Fibroblast of skin of right biceps (primary cell): ENCODE measurements around the gene MAJIN.

Experiments used
- DNase-seq: peaks from one replicate; pipeline ENCODE4 v3.0.0-alpha.2; 2013

Gene MAJIN

DNA sequence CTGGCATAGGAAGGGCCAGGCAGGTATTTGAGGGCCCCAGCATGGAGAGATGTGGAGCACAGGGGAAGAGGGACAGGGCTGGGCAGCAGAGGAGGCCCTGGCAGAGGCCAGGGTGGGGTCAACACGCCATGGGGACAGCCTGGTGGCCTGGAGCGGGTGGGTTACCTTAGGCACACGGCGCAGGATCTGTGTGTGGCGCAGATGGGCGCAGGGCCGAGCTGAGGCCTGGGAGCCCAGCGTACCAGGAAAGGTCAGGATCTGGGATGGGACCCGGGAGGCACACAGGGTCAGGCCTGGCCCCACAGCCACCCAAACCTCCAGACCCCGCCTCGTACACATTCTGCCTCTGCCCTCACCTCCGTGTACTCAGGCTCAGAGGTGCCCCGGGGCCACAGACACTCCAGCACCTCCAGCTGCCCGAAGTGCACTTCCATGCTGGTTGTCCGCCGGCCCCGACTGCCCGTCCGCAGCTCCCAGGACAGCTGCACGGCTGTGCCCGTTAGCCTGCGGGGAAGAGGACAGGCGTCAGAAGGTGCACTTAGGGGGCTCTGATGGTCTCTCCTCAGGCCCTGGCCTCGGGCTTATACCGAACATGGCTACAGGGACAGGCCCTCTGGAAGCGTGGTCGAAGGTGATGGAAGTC lies 61.3 kb downstream of the MAJIN start:
- DNase-seq: no peak

GRCh38 chr11:64909653-64910343 lies 62.1 kb downstream of the MAJIN start:
- DNase-seq: no peak

GRCh38 chr11:64908766-64909165 lies 63.1 kb downstream of the MAJIN start:
- no peak for DNase-seq

DNA sequence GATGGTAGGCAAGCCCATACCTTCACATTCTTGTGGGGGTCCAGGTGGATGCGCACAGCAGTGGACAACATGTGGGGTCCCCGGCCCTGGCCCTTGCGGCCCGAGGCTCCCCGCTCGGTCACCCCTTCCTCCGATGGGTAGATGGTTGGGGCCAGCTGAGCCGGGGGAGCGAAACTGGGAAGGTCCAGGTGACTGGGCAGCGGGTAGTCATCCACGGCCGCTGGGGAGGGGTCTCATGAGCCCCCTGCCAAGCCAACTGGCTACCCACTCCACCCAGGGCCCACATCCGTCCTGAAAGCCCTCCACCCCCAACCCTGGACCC lies 65.6 kb downstream of the MAJIN start:
- DNase-seq: no peak

GRCh38 chr11:64905516-64906313 lies 66.2 kb downstream of the MAJIN start:
- DNase-seq: no peak

GRCh38 chr11:64903291-64903833 lies 68.5 kb downstream of the MAJIN start:
- no peak for DNase-seq

GRCh38 chr11:64902102-64902900 lies 69.6 kb downstream of the MAJIN start:
- no peak for DNase-seq

GRCh38 chr11:64900774-64901173 lies 71.1 kb downstream of the MAJIN start:
- DNase-seq: no peak

DNA sequence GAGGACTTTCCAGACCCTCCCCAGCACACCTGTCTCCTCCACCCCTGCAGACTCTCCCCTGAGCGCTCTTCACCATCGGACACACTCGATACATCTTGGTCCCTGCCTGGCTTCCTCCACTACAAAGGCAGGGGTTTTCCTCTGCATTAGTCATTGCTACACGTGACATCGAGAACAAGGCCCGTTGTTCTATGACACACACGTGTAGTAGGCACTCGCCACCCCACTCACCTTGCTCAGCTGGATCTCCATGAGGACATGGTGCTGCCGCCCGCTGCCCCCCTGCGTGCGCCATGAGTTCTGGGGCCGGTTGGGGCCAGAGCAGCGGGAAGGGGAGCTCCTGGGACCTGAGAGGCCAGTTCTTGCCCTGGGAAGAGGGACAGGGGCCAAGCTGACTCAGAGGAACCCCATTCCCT lies 71.6 kb downstream of the MAJIN start:
- no peak for DNase-seq

DNA sequence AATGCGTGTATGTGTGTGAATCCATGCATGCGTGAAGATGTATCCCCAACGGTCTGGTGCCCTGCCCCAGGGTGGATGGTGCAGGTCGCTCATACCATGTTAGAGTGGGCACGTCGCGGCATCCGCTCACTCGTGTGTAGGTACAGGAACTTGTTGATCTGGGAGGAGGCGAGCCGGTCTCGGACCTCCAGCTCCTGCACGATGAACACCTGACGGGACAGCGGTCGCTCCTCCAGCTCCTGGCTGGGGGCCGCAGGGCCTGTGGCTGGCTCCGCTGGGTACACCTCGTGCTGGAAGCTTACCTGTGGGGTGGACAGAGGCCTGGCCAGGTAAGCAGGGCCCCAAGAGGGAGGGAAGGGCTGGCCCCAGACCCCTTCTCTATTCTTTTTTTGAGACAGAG lies 73.4 kb downstream of the MAJIN start:
- DNase-seq: no peak

DNA sequence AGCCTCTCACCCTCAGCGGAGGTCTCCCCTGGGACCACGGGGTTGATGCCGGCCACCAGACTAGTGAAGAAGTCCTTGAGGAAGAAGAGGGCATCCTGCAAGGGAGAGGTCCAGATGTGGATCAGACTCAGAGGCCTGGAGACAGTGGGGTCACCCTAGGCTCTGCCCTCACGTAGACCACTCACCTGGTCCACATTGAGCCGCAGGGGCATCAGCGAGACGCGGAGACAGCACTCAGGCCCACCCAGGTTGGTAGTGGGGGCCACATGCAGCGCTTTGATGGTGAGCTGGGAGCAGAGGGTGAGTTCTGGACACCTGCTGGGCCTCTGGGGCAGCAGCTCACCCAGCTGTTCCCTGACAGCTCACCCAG lies 73.8 kb downstream of the MAJIN start:
- no peak for DNase-seq

DNA sequence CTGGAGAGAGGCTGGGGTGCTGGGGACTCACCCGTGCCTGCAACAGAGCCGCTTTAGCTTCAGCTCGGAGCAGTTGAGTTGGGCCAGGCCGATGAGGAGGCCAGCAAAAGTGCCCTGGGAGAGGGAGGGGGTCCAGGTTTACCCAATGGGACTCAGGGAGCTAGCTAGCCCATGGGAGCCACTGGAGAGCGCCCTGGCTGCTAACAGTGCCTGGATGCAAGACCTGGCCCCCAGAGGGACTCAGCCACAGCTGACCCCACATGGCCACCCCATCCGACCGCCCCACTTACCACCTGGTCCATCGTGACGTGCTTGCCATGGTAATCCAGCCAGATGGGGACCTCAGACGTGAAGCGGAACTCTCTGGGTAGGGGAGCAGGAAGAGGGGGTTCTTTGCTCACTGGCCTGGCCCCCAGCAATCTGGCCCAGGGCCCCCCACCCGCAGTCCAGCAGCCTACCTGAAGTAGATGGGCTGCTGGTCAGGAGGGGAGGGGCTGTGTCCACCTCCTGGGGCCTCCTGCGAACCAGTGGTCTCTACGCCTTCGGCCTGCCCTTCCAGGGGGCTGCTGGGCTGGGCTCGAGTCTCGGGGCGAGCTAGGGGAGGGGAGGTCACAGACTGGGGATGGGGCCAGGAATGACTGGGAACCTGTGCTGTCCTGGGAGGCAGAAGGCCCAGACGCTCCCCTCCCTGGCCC lies 74.4 kb downstream of the MAJIN start:
- DNase-seq: no peak

GRCh38 chr11:64896448-64897022 lies 75.4 kb downstream of the MAJIN start:
- no peak for DNase-seq

GRCh38 chr11:64894812-64895452 lies 77.0 kb downstream of the MAJIN start:
- DNase-seq: no peak

- peak; percentile 66 for DNase-seq
Measured at GRCh38 chr11:64894070-64894811, 77.7 kb downstream of the MAJIN start.

- DNase-seq: no peak
Measured at GRCh38 chr11:64893194-64894069, 78.5 kb downstream of the MAJIN start.

DNA sequence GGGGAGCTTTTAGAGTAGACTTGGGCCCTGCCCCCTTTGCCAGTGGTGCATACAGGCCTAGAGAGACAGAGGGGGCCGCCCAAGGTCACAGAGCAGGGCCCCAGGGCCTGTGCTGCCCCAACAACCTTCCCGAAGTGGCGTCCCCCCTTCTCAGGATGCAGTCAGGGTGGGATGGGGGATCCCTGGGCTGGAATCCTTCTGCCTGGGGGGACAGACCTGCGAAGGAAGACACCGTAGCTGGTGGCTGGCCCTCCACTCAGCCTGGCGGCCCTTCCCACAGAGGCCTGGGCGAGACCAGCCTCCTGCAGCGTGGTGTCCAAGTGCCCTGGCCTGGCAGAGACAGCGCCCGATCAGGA lies 79.1 kb downstream of the MAJIN start:
- no peak for DNase-seq

- DNase-seq: no peak
Measured at GRCh38 chr11:64892411-64892831, 79.5 kb downstream of the MAJIN start.

- no peak for DNase-seq
Measured at GRCh38 chr11:64891880-64892279, 80.0 kb downstream of the MAJIN start.
